Activated CD4-positive, alpha-beta T cell treated with anti-CD3 and anti-CD28 coated beads for 48 hours (primary cell): ENCODE measurements around the gene SOX13.

ENCODE experiments used
- DNase-seq: peaks from one replicate; pipeline ENCODE4 v3.0.0-alpha.2; 2020

The SOX13 gene

GRCh38 chr1:204154568-204155255 lies 81.8 kb downstream of the SOX13 start:
- no peak for DNase-seq

DNA sequence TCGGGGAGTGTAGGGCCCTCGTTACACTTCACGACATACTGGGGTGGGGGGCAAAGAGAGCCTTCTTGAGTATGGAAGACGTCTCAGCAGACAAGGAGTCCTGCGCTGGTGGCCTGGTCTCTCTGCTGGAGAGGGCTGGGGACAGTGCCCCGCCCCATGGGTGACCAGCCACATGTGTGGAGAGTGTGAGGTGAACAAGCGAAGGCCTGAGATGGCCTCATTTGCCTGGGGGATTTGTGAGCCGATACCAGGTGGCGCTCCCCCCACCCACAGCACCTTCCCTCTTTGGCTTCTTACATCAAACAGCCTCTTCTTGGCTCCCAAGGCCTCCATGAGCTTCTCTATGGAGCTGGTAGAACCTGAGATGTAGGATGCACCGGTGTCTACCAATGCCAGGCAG lies 83.0 kb downstream of the SOX13 start:
- DNase-seq = no peak

DNA sequence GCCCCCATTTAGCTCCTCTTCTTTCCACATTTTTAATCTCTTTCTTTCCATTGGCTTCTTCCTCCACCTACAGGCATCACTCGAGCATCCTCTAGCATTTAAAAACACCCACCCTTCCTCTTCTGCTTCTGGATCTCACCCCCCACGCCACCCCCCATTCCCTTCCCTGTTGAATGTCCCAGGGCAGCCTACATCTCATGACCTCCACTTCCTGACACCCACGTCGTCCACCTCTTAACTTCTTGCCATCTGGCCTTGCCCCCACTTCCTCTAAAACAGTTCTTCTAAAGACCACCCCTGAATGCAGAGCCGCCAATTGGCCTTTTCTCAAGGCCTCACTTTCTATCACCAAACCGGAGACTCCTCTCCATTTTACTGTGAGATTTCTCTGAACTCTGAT lies 85.0 kb downstream of the SOX13 start:
- DNase-seq = no peak

- no peak for DNase-seq
Observed at GRCh38 chr1:204161609-204162493, 88.9 kb downstream of the SOX13 start.

DNA sequence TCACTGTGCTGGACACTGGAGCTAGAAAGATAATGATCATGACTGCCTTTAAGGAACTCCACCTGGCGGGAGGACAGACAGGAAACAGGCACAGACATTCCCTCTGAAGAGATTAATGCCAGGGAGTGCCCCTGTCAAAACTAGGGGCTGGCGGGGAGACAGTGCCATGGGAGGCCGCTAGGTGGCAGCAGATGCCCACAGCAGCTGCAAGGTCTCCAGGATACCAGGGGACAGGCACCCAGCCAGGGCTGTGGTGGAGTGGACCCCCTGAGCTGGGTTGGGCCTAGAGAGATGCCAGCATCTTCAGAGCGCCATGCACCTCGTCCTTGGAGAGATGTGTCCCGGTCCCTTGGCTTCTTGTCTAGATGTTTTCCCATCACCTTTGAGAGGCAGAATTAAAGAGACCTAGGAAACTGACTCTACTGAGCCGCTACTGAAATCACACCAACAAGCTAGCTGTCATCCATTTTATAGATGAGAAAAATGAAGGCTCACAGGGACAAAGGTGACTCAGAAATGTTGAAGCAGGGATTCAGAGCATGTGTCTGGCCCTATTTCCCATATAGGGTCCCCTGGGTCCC lies 89.7 kb downstream of the SOX13 start:
- DNase-seq = peak; percentile 86

DNA sequence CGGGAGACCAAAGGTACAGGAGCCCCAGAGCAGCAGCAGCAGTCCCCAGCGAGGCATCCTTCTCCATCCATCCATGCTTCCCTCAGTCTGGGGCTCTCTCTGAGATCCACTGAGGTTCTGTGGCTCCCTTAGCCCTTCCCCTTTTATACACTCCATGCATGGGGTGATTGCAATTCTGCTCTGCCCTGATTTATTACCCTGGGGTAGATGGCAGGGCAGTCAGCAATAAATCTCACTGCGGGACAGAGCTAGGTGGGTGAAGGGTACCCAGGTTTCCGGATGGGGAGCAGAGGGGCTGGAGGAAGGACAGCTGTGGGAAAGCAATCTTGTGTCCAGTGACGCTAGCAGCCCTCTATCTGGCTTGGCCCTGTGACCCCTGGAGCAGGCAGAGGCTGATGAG lies 93.3 kb downstream of the SOX13 start, which contains the start of gene REN:
Gene REN, minus strand, starts transcription at position 119 of the 400 bp plus-strand sequence. Its CDS starts 44 bp downstream, at position 75.
- DNase-seq = no peak

GRCh38 chr1:204167730-204168129 lies 94.8 kb downstream of the SOX13 start:
- DNase-seq = no peak

GRCh38 chr1:204169858-204170257 lies 96.9 kb downstream of the SOX13 start:
- no peak for DNase-seq

DNA sequence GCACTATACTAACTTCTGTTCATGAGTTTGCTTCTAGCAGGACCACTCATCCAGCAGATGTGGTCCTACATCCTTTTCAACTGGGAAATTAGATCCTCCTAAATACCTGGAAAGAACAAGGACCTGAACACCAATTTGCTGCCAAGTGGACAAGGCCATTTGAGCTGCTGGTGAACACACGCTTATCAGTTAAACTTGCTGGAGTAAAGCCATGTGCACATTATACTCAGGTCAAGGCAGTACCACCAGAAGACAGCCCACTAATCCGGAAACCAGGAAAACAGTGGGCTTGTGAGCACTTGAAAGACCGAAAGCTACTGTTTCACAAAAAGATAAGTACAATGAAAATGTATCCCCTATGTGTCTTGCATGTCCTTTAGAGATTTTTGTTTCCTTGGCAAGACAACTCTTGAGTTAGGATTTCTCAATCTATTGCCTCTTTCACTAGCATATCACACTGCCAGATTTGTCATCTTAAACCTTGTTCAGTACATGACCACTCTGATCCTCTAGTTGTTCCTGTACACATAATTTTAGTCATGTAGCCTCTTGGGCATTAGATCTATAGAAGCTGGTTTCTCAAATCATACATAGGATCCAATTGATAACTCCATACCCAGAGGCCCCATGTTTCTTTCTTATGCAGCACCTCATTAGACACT lies 97.7 kb downstream of the SOX13 start:
- DNase-seq = no peak

DNA sequence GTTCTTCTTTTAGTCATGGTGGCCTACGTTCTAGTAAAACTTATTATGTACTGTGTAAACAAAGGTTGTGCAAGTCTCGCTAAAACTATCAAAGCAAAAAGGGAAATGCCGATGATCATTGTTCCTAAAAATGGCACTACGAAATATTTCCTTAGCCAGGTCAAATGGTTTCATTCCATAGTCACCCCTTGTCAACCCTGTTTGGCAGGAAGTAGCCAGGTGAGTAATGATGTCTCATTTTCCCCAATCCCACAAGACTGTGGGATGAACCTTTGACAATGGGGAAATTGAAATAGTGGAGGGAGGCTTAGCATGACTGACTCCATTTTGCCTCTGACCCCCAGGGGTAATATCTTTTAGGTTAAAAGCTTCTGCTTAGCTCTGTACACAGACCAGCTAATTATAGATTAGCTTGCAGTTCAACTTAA lies 98.8 kb downstream of the SOX13 start:
- DNase-seq = no peak

- DNase-seq = no peak
Observed at GRCh38 chr1:204172404-204173029, 99.6 kb downstream of the SOX13 start.

DNA sequence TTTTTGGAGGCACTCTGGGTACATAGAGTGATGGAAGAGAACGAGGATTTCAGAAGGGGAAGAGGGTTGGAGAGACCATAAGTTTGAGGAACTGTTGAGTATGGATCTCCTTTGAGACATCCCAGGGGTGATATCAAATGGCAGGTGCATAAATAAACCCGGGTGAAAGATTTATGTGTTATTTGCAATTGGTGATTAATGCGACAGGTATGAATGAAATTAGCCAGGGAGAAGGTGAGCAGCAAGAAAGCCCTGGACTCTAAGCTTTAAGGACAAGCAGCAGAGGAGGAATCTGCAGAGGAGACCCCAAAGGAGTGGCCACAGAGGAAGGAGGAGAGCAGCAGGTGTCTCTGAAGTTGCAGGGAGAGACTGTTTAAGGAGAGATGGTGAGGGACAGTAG lies 102.0 kb downstream of the SOX13 start:
- DNase-seq = no peak

- no peak for DNase-seq
Observed at GRCh38 chr1:204176049-204176448, 103.1 kb downstream of the SOX13 start.

DNA sequence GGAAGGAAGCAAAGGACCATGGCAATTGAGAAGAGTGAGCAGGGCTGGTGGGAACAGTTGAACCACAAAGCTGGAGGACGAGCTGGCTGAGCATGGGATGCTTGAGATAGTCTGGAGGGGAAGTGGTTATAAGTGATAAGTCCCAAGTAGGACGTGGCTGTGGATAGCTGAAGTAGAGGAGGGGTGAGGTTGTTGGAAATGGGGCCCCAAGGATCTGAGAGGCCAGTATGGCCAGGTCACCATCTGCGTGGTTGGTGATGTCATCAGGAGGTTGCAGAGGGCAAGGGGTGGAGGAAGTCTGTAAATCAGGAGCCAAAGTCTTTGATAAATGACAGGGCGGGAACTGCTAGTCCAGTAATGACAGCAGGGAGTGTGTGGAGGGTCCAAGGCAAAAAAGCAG lies 104.2 kb downstream of the SOX13 start:
- DNase-seq = no peak
